Measurements from ENCODE around the gene FBLN2.

Gene FBLN2

GRCh38 chr3:13595485-13595884 is 46.6 kb downstream of the FBLN2 start:
- TF ChIP-seq CTCF (IDR thresholded peaks at IDR 0.05; ENCODE audit: low read depth, low read length), result no peak
- no peak overlapping the region for H3K4me3 ChIP-seq (ENCODE audit: low read depth, low read length)

GRCh38 chr3:13596426-13597205 is 47.7 kb downstream of the FBLN2 start:
- TF ChIP-seq CTCF (IDR thresholded peaks at IDR 0.05; ENCODE audit: low read depth, low read length), result no peak
- H3K4me3 ChIP-seq (ENCODE audit: low read depth, low read length), result no peak overlapping the region

DNA sequence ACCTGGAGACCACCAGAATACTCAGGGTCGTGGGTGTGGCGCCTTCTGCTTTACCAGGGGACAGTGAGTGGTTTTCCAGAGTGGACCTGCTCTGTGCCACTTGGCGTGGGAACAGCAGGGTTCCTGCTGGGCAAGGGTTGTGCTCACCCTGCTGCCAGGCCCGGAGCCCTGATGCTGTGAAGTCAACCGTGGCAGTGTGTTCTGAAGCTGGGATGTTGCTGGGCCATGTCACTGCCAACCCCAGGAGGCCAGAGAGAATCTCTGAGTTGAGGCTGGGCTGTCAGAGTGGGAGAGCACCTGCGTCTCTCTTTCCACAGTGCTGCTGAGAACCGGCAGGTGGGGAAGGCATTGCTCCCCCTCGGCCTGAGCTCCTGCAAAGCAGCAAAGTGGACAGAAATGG is 48.7 kb downstream of the FBLN2 start:
- H3K4me3 ChIP-seq (ENCODE audit: low read depth, low read length), result no peak overlapping the region
- TF ChIP-seq CTCF (IDR thresholded peaks at IDR 0.05; ENCODE audit: low read depth, low read length), result no peak

GRCh38 chr3:13598201-13598600 is 49.3 kb downstream of the FBLN2 start:
- no peak overlapping the region for H3K4me3 ChIP-seq (ENCODE audit: low read depth, low read length)
- TF ChIP-seq CTCF (IDR thresholded peaks at IDR 0.05; ENCODE audit: low read depth, low read length), result no peak

DNA sequence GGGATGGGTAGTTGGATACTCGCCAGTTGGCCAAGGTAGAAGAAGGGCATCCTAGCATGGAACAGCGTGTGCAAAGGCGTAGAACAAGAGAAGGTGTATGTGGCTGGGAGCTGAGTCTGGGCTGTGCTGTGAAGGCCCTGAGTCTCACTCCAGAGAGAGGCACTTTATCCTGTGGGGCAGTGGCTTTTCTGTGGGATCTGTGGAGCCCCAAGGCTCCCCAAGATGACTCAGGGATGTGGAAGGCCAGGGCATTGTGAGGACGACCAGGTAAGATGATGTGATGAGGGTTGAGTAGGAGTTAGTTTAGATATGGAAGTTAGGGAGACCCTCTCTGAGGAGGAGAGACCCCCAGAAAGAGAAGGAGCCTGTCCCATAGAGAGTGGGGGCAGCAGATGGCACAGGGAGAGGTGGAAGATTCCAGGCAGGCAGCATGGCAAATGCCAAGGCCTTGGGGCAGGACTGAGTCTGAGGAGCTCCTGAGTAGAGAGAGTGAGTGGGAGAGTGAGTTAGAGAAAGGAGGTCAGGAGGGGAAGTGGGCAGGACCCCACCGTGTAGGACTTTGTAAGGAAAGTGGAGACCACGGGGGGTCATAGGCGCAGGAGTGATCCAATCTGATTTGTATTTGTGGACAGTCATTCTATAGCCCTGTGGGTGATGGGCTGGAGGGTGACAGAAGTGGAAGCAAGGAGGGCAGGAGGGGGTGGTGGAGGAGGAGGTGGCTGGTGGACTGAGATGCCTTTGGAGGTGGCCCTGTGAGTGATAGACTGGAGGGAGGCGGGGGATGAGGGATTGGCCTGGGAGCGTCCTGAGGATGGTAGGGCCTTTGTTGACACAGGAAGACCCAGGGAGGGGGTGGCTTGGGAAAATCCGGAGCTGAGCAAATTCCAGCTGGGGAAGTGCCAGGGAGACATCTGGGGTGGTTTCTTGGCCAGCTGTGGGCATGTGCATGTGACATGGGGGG is 50.3 kb downstream of the FBLN2 start:
- TF ChIP-seq CTCF (IDR thresholded peaks at IDR 0.05; ENCODE audit: low read depth, low read length), result no peak

GRCh38 chr3:13599887-13600450 is 51.0 kb downstream of the FBLN2 start:
- H3K4me3 ChIP-seq (ENCODE audit: low read depth, low read length), result no peak overlapping the region
- TF ChIP-seq CTCF (IDR thresholded peaks at IDR 0.05; ENCODE audit: low read depth, low read length), result no peak

More for the DNA sequence above, 50.3 kb downstream of the FBLN2 start:
- no peak overlapping the region for H3K4me3 ChIP-seq (ENCODE audit: low read depth, low read length)
